Dermis lymphatic vessel endothelial cell (primary cell): ENCODE results near the gene NCKAP5. TPM values are rescaled to one million over a fixed set of nuclear protein-coding genes. Genes with fewer than 3 reads are reported as not detected.

Experiments used
- total RNA-seq: library from RNA; depleted of rRNA; stranded (reverse); fragments of >200 nt; gene quantifications from 2 replicates; pipeline ENCODE4 v1.2.1, GENCODE V29; 2014

The NCKAP5 gene
- total RNA-seq, result 0.09 and 0.11 TPM in 2 replicates

DNA sequence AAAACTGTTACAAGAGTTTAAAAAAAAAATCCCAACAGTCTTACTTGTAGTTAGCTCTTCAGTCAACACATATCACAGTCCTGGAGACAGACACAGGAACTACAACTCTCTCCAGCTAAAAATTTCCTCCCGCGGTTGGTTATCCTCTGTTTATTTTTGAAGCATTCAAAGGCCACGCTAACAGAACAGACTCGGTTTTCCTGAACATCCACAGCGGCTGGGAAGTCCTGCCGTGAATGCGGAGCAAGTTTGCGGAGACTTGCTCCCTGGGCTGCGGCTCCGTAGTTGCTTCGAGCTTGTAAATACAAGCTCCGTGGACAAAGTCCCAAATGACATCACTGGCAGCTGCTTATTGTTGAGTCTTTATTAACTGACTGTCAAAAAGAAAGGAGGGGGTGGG, at the start of gene NCKAP5:
Gene NCKAP5 (minus strand): TSS at position 292 of the 400 bp plus-strand sequence. CDS start 50,937 bp downstream, outside the sequence.

DNA sequence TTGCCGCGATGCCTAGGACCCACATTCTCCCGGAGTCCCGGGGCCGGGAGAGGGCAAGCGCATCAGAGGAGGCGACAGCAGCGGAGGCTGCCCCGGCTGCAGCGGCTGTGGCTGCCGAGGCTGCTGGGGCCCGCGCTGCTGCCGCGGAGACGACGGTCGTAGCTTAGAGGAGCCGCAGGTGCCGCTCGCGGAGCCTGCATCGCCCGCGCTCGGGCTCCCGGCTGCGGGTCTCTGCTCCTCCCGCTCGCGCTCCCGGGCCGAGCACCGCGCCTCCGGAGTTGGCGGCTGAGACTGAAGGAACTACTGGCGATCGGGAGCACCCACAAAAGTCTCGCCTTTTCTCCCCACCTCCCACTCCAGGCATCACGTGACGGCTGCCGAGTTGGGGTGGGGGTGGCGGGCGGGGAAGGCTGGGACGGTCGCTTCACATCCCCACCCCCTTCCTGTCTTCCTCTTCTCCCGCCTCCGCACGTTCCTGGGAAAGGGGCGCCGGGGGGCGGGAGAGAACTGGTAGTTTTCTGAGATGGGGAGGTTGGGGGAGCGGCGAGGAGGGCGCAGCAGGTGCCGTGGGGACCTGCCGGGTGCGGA, 898.3 kb downstream of the NCKAP5 start, which contains the start of gene LYPD1:
Gene LYPD1 (minus strand): TSS at position 298 of the 588 bp plus-strand sequence. CDS start 273 bp downstream, at position 25.

